ENCODE measurements around the gene NRG3. TPM values are rescaled to one million over a fixed set of nuclear protein-coding genes. Genes with fewer than 3 reads are reported as not detected.

NRG3 gene
- polyA plus RNA-seq, 3 donors from 2014 or later: not detected

DNA sequence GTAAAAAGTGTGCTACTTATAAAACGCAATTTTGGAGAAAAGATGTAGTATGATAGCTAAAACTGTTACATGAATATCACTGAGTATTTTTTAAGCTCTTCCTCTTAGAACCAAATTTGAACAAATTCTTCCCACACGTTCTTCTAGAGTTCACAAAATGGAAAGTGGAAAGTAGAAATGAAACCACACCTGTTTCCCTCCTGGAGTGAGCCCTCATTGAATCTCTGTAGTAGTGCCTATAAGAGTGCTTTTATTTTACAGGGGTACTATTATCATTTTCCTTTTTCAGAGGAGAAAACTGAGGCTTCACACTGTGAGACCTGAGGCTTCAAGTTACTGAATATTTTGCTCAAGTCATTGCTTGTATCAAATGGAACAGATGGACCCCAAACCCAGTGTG, 393.0 kb downstream of the NRG3 start:
- no peaks in the 10 kb centered on the region for H3K27me3 Mint-ChIP-seq (ENCODE audit: low read depth in 3 of 3)
- no peaks in the 10 kb centered on the region for H3K4me1 Mint-ChIP-seq
- H3K9me3 Mint-ChIP-seq: peaks cover 7 to 58% (median 21%) of the 10 kb centered on the region in 6 donors
- H3K27ac Mint-ChIP-seq: no peak overlapping the region
- no peak for DNase-seq
- H3K4me3 Mint-ChIP-seq: no peak overlapping the region
- H3K36me3 Mint-ChIP-seq: no peaks in the 10 kb centered on the region

DNA sequence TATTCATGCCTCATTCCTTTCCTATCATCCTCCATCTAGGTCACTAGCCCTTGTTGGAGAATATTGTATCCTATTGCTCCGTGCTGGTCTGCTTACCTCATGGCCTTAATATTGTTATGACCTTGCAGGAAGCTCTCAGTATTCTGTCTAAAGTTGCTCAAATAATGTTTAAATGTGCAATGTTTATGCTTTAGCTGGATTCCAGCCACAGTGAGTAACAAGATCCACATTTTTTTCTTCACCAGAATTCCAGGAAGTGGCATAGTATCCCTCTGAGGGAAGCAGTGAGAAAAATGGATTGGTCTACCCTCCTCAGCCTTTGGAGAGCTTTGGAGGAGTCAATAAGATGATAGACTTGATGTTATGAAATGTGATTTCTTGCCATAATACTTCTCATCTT, 402.6 kb downstream of the NRG3 start:
- Mint-ChIP-seq H3K36me3 (no peaks in the 10 kb centered on the region), H3K4me3 (no peak overlapping the region), H3K4me1 (no peaks in the 10 kb centered on the region), H3K27ac (no peak overlapping the region), H3K27me3 (ENCODE audit: low read depth in 3 of 3) (no peaks in the 10 kb centered on the region), H3K9me3 (peaks cover 3 to 39% (median 10%) of the 10 kb centered on the region in 6 donors)
- DNase-seq: no peak

DNA sequence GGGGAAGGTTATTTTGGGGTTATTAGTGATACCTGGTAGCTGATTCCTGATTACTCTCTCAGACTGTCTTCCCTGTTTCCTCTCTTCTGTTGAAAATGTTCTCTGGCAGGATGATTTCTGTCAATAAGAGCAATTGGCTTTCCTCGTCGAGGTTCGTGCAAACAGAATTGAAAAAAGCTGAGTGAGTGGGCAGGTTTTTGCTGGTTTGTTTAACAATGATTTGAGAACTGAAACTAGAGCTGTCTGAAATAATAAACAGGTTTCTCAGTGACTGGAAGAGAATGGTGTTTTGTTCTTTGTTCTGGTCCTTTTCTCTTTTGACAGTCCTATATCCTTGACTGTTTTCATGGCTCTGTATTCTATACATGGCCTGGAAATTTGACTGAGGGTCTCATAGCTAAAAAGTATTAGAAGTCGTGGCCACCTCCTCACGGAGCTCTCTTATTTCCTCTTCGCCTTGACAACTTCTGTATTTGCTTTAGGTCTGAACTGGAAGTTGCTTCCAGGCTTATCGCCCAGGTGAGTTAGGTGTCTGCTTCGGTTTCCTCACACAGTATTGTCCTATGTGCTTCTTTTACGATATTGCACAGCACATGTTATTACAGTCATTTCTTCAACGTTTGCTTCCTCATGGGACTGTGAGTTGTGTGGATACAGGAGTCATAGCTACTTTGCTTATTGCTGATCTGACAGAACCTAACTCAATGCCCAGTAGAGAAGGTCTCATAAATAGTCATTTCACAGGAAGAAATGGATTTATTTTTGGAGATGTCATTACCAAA, 403.6 kb downstream of the NRG3 start:
- DNase-seq: no peak
- Mint-ChIP-seq H3K4me3 (no peak overlapping the region), H3K4me1 (no peaks in the 10 kb centered on the region), H3K27ac (no peak overlapping the region), H3K36me3 (no peaks in the 10 kb centered on the region), H3K27me3 (ENCODE audit: low read depth in 3 of 3) (no peaks in the 10 kb centered on the region), H3K9me3 (peaks cover 4 to 41% (median 10%) of the 10 kb centered on the region in 6 donors)

DNA sequence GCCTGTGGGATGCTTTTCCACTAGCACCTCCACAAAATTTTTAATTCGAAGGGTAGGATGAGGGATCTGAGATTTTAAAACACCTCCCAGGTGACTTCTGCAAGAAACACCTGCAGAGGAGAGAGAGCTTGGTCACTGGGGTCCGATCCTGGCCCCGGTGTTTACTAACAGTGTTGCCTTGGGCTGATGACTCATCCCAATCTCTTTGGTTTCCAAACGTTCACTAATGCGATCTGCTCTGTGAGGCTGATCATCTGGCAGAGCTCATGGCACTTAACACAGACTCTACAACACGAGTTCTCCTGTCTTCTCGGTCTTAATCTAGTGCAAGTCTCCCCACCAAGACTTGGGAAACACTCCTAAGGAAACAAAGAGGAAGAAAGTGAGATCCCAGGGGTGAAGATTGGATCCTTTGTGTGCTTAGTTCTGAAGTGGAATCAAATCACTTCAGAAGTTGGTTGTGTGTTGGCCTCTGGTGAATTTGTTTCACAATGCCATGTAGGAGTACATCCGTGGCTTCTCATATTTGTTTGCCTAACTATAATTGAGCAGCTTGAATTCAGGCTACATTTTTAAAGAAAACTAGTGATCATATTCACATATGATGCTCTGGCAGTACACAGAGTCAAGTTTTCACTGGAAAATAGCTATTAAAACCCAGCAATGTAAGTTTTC, 407.9 kb downstream of the NRG3 start:
- H3K36me3 Mint-ChIP-seq: no peaks in the 10 kb centered on the region
- no peaks in the 10 kb centered on the region for H3K4me1 Mint-ChIP-seq
- no peaks in the 10 kb centered on the region for H3K27me3 Mint-ChIP-seq (ENCODE audit: low read depth in 3 of 3)
- peaks cover 6 to 54% (median 13%) of the 10 kb centered on the region in 6 donors for H3K9me3 Mint-ChIP-seq
- DNase-seq: no peak
- no peak overlapping the region for H3K27ac Mint-ChIP-seq
- no peak overlapping the region for H3K4me3 Mint-ChIP-seq

DNA sequence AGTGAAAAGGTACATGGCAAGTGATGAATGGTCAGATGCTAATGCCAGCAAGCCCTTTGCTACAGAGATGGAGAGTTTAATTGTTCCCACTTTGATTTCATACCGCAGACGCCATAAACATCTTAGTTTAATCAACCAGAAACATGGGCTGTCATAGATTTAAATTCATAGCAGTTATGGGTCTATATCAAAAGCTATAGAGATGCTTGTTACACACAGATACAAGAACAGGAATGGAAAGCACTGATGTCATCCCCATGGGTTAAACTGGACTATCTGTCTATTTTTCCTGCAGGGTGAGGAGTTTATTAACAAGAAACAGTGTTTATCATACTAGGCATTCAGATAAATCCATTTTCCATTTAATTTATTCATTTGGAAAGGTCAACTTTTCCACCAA, 409.2 kb downstream of the NRG3 start:
- Mint-ChIP-seq H3K36me3 (no peaks in the 10 kb centered on the region), H3K4me1 (no peaks in the 10 kb centered on the region), H3K9me3 (peaks cover 3 to 55% (median 13%) of the 10 kb centered on the region in 6 donors), H3K27me3 (ENCODE audit: low read depth in 3 of 3) (no peaks in the 10 kb centered on the region), H3K4me3 (no peak overlapping the region), H3K27ac (no peak overlapping the region)
- DNase-seq: no peak

DNA sequence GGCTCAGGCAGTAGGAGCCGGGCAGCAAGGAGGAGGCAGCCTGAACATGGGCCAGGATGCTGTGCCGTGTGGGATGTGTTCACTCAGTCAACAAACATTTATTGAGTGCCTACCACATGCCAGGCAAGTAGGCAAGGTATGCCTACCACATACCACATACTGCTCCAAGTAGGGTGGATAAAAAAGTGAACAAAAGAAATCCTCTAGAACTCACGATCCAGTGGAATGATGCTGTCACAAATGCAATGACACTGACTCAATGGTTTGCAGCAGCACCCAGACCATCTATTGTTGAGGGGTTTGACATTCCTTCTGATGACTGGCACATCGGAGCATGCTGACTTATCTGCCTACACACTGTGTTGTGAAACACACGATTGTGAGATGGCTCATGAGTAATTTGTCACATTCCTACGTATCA, 413.5 kb downstream of the NRG3 start:
- Mint-ChIP-seq H3K36me3 (no peaks in the 10 kb centered on the region), H3K27me3 (ENCODE audit: low read depth in 3 of 3) (no peaks in the 10 kb centered on the region), H3K9me3 (peaks cover 2 to 42% (median 7%) of the 10 kb centered on the region in 6 donors)

DNA sequence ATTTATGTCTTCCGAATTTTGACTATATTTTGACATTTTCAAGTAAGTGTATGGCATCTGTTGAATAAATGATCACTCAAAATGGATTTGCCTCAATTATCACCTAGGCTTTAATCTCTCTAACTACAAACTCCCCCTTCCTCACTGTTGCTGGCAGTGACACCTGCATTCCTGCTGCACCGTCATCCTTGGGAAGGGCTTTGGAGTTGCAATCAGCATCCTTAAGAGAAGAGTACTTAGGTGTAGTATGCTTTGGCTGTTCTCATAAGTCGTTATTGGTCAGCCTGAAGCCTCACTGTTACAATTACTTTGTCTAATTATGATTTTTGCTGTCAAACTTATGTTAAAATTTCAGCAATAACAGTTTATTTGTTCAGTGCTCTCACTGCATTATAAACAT, 415.0 kb downstream of the NRG3 start:
- Mint-ChIP-seq H3K27me3 (ENCODE audit: low read depth in 3 of 3) (no peaks in the 10 kb centered on the region), H3K4me3 (no peak overlapping the region), H3K9me3 (peaks cover 4 to 36% (median 7%) of the 10 kb centered on the region in 6 donors), H3K4me1 (no peaks in the 10 kb centered on the region), H3K36me3 (no peaks in the 10 kb centered on the region), H3K27ac (no peak overlapping the region)
- no peak for DNase-seq

More for the DNA sequence above, 413.5 kb downstream of the NRG3 start:
- Mint-ChIP-seq H3K27ac (no peak overlapping the region), H3K4me3 (no peak overlapping the region), H3K4me1 (no peaks in the 10 kb centered on the region)
- DNase-seq: no peak

DNA sequence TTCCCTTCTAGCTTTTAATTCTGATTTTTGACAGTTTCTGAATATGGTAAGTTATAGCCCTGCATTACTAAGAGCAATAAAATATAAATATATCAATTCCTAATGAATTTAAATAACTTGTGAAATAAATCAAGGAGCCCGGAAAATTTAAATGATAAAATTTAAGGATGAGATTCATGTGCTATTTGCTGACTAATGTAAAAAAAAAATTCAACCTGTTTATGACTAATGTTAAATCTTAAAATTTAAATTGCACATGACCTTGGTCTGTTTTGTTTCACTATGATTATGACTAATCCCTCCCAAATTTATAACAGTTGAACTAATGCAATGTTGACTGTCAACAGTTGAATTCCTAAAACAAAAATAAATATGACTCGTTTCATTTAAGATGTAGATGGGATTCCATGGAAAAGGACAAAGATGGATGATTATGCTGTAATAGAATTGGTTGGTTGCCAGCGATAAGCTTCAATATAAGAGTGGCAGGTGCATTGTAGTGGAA, 419.9 kb downstream of the NRG3 start:
- no peak overlapping the region for H3K4me3 Mint-ChIP-seq
- H3K36me3 Mint-ChIP-seq: no peaks in the 10 kb centered on the region
- no peaks in the 10 kb centered on the region for H3K4me1 Mint-ChIP-seq
- peaks cover 7 to 29% (median 13%) of the 10 kb centered on the region in 6 donors for H3K9me3 Mint-ChIP-seq
- no peak for DNase-seq
- H3K27ac Mint-ChIP-seq: no peak overlapping the region
- no peaks in the 10 kb centered on the region for H3K27me3 Mint-ChIP-seq (ENCODE audit: low read depth in 3 of 3)

DNA sequence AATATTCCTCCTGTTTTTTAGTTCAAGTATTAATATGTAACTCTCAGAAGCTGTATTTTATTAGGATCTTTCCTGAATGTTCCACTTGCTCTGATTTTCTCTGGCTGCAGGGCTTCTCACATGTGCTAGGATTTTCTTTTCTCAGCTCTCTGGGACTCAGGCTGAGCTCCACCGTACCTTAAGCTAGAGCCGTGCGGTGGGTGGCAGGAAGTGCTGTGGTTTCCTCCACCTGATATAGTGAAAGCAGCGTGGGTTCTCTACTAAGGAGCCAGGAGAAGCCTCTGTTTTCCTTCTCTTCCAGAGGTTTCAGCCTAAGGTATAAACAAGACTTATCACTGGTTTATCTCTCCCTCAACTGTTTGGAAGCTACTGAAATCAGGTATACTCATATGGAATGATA, 433.6 kb downstream of the NRG3 start:
- Mint-ChIP-seq H3K4me3 (no peak overlapping the region), H3K36me3 (no peaks in the 10 kb centered on the region), H3K27ac (no peak overlapping the region), H3K27me3 (ENCODE audit: low read depth in 3 of 3) (no peaks in the 10 kb centered on the region), H3K4me1 (no peaks in the 10 kb centered on the region), H3K9me3 (peaks cover 14 to 47% (median 20%) of the 10 kb centered on the region in 6 donors)
- DNase-seq: no peak

DNA sequence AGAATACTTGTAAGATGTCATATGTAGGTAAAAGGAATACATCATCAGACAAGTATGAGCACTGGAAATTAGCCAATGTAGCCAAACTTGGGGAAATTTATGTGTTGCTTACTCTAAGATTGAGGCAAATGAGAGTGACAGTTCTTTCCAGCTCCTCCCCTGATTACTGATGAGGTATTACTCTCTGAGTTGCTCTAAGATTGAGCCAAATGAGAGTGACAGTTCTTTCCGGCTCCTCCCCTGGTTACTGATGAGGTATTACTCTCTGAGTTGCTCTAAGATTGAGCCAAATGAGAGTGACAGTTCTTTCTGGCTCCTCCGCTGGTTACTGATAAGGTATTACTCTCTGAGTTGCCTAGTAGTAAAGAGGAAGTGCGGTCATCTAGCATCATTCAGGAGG, 435.8 kb downstream of the NRG3 start:
- Mint-ChIP-seq H3K27me3 (ENCODE audit: low read depth in 3 of 3) (no peaks in the 10 kb centered on the region), H3K4me1 (no peaks in the 10 kb centered on the region), H3K27ac (no peak overlapping the region), H3K36me3 (no peaks in the 10 kb centered on the region), H3K4me3 (no peak overlapping the region), H3K9me3 (peaks cover 11 to 50% (median 23%) of the 10 kb centered on the region in 6 donors)
- no peak for DNase-seq

DNA sequence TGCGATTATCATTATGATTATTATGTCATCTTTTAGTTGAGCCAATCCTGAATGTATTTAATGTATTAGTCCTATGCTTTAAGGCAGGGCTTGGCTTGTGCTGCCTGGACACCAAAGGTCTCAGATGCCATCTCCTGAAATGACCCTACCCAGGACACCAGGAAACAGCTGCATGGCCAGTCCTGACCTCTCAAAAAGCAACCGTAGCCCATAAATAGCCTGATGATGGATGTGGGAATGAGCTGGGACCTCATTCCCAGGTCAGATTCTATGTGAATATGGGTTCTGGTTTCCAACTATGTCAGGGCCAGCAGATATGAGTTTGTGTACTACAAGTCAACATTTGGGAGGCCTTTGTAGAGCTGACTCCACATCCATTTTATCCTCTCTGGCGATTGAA, 438.4 kb downstream of the NRG3 start:
- peaks cover 0 to 2% (median 0%) of the 10 kb centered on the region in 3 donors for H3K27me3 Mint-ChIP-seq (ENCODE audit: low read depth in 3 of 3)

DNA sequence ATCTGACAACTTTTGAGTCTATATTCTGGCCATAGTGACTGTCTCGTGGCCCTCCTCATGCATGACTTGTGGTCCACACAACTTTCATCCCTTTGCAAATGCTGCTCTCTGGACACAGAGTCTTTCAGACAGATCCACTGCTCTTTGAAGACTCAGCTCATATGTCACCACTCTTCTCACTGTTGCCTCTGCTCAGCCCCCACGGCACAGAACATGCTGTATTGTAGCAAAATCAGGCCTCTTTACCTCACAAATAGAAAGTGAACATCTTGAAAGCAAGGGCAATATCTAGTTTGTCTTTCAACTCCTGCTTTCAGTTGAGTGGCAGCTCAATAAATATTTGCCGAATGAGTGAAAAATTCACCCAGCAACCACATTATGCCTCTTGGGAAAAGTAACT, 443.5 kb downstream of the NRG3 start:
- no peak for DNase-seq
- H3K4me3 Mint-ChIP-seq: no peak overlapping the region
- H3K36me3 Mint-ChIP-seq: peaks cover 0 to 6% (median 0%) of the 10 kb centered on the region in 3 donors
- H3K9me3 Mint-ChIP-seq: peaks cover 5 to 35% (median 13%) of the 10 kb centered on the region in 6 donors
- H3K27ac Mint-ChIP-seq: no peak overlapping the region
- peaks cover 0 to 2% (median 0%) of the 10 kb centered on the region in 3 donors for H3K27me3 Mint-ChIP-seq (ENCODE audit: low read depth in 3 of 3)
- H3K4me1 Mint-ChIP-seq: no peaks in the 10 kb centered on the region

More for the DNA sequence above, 438.4 kb downstream of the NRG3 start:
- Mint-ChIP-seq H3K9me3 (peaks cover 10 to 52% (median 20%) of the 10 kb centered on the region in 6 donors), H3K36me3 (peaks cover 0 to 6% (median 0%) of the 10 kb centered on the region in 3 donors), H3K27ac (no peak overlapping the region), H3K4me1 (no peaks in the 10 kb centered on the region), H3K4me3 (no peak overlapping the region)
- no peak for DNase-seq

DNA sequence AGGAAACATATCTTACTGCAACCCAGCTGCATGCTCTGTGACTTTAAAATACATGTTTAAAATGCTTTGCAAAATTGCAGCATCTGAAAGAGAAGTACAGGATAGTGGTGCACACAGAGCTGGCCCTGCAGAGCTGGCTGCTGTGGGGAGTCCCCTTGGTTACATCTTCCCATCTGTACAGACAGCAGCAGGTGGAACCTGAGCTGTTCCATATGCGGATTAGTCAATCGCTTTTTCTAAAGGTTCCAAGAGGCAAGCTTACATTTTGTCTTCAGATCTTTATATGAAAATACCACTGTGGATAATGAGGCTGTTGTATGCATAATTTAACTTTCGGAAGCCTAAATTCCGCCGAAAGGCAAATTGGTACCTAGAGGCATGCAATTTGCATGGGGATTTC, 444.1 kb downstream of the NRG3 start:
- DNase-seq: no peak
- Mint-ChIP-seq H3K4me1 (no peaks in the 10 kb centered on the region), H3K36me3 (peaks cover 0 to 6% (median 0%) of the 10 kb centered on the region in 3 donors), H3K4me3 (no peak overlapping the region), H3K27me3 (ENCODE audit: low read depth in 3 of 3) (peaks cover 0 to 2% (median 0%) of the 10 kb centered on the region in 3 donors), H3K27ac (no peak overlapping the region), H3K9me3 (peaks cover 5 to 35% (median 11%) of the 10 kb centered on the region in 6 donors)

DNA sequence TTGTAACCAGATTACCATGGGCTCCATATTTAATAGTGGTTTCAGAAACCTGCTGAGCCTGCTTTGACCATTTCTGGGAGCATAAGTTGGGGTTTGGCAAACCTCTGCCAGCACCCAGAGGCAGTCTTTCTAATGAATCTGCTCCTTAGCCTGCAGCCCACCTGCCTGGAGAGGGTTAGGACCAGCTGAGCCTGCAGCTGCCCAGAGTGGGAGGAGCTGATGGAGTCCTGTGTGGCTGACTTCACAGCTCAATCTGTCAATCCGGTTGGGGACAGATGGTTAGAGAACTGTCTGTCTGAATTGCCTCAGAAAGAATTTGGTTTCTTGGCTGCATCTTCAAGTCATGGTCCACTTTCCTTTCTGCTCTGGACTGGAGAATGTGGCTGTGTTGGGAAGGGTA, 444.6 kb downstream of the NRG3 start:
- Mint-ChIP-seq H3K27me3 (ENCODE audit: low read depth in 3 of 3) (peaks cover 0 to 2% (median 0%) of the 10 kb centered on the region in 3 donors), H3K4me3 (no peak overlapping the region), H3K36me3 (peaks cover 0 to 6% (median 0%) of the 10 kb centered on the region in 3 donors), H3K4me1 (no peaks in the 10 kb centered on the region), H3K27ac (no peak overlapping the region), H3K9me3 (peaks cover 4 to 36% (median 11%) of the 10 kb centered on the region in 6 donors)
- no peak for DNase-seq
